GM12892 (cell line): ENCODE results near the gene ANKRD18B.
"Not testable (repeated sequence)": the region's sequence is repeated elsewhere in the genome, so short reads cannot be mapped to it uniquely, and the experiment has no call there.

Experiments used
- POLR2A ChIP-seq: IDR thresholded peaks from 2 replicates; pipeline ENCODE4 v1.6.1; 2011; ENCODE audit warnings: low read depth, low read length, control low read depth
- POLR2AphosphoS5 ChIP-seq: IDR thresholded peaks from 2 replicates; pipeline ENCODE4 v1.6.1; 2011; ENCODE audit warnings: low read depth, low read length, control low read depth
- TAF1 ChIP-seq: IDR thresholded peaks from 2 replicates; pipeline ENCODE4 v1.6.1; 2011; ENCODE audit warnings: low read depth, mild to moderate bottlenecking, control low read depth, low read length, borderline replicate concordance

GRCh38 chr9:33545715-33546114, 21.7 kb downstream of the ANKRD18B start:
- not testable (repeated sequence) for TF ChIP-seq POLR2AphosphoS5, POLR2A, TAF1
